Measurements from ENCODE around the gene PARD6G. TPM values are rescaled to one million over a fixed set of nuclear protein-coding genes. Genes with fewer than 3 reads are reported as not detected.

PARD6G gene
- total RNA-seq, 4 donors from 2014 or later, result 33.3 to 64.1 (median 46.2) TPM

DNA sequence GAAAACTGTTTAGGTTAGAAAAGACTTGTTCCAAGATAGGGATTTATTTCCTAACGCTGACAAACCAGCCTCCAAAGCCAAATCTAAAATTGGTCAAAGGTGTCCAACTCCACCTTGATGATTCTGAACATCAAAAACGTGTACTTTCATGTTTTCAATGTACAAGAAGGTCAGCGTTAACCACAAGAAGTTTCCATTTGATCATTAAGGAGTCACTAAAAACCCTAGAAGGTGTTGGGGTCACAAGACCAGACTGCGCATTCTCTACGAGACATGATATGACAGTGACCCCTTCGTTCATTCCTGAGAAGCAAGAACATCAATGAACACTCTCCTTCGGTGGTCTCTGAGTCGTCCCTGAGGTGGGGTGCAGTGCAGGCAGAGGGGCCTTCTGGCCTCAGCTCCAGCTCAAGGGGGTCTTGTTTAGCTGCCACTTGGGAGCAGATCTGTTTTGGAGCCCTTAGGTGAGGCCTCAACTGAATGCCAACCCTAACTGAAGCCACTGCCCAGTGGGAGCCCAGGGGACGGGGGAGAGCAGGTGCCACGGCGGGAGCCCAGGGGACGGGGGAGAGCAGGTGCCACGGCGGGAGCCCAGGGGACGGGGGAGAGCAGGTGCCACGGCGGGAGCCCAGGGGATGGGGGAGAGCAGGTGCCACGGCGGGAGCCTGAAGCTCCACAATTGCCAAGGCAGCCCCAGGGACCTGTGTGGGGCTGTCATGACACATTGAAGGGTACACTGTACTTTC is 55.2 kb downstream of the PARD6G start:
- DNase-seq, result no peak
- intact Hi-C loops (cut with DNase I), result no loop called here
- Histone ChIP-seq H3K4me1 (peaks cover 34 to 47% of the 10 kb centered on the region in 2 donors), H3K4me3 (replicated peaks in 1 of 3) (no peak overlapping the region), H3K36me3 (no peaks in the 10 kb centered on the region), H3K9me3 (no peaks in the 10 kb centered on the region), H3K27ac (peak overlapping the region in 2 of 3 donors; percentile 80 to 90), H3K27me3 (no peaks in the 10 kb centered on the region)
- TF ChIP-seq, protein P1, sequence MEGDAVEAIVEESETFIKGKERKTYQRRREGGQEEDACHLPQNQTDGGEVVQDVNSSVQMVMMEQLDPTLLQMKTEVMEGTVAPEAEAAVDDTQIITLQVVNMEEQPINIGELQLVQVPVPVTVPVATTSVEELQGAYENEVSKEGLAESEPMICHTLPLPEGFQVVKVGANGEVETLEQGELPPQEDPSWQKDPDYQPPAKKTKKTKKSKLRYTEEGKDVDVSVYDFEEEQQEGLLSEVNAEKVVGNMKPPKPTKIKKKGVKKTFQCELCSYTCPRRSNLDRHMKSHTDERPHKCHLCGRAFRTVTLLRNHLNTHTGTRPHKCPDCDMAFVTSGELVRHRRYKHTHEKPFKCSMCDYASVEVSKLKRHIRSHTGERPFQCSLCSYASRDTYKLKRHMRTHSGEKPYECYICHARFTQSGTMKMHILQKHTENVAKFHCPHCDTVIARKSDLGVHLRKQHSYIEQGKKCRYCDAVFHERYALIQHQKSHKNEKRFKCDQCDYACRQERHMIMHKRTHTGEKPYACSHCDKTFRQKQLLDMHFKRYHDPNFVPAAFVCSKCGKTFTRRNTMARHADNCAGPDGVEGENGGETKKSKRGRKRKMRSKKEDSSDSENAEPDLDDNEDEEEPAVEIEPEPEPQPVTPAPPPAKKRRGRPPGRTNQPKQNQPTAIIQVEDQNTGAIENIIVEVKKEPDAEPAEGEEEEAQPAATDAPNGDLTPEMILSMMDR (IDR thresholded peaks at IDR 0.05), result no peak
- no peak for TF ChIP-seq POLR2A (IDR thresholded peaks at IDR 0.05)
- 91 to 95% methylated on average over 15 to 19 of the region's 19 CpGs for WGBS, 2 donors

DNA sequence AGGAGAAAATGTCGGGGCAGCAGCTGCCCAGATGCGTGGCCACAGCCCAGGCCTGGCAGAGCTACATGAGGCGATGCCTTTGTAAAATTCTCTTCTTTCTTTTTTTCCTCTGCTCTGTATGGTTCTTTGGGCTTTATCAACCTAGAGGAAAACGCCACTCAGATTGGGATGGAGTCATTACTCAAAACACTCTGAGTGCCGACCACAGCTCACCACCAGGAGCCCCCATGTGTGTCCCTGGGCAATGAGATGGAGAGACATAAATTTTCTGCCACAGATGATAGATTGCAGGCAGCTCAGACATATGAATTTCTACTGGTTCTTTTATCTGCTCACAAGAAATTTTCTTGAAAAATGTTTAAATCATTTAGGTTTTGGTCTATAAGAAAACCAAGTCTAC is 56.0 kb downstream of the PARD6G start:
- no peak for TF ChIP-seq POLR2A (IDR thresholded peaks at IDR 0.05)
- TF ChIP-seq, protein P1 (IDR thresholded peaks at IDR 0.05), result no peak
- H3K27ac ChIP-seq, result peak overlapping the region; percentile 23 to 90 (median 80)
- intact Hi-C loops (cut with DNase I), result no loop called here
- 77 to 78% methylated on average over 5 of the region's 5 CpGs for WGBS, 2 donors
- no peak overlapping the region for H3K4me3 ChIP-seq (replicated peaks in 1 of 3)
- H3K9me3 ChIP-seq, result no peaks in the 10 kb centered on the region
- H3K36me3 ChIP-seq, result no peaks in the 10 kb centered on the region
- H3K4me1 ChIP-seq, result peaks cover 29 to 45% of the 10 kb centered on the region in 2 donors
- H3K27me3 ChIP-seq, result no peaks in the 10 kb centered on the region
- DNase-seq, result no peak

DNA sequence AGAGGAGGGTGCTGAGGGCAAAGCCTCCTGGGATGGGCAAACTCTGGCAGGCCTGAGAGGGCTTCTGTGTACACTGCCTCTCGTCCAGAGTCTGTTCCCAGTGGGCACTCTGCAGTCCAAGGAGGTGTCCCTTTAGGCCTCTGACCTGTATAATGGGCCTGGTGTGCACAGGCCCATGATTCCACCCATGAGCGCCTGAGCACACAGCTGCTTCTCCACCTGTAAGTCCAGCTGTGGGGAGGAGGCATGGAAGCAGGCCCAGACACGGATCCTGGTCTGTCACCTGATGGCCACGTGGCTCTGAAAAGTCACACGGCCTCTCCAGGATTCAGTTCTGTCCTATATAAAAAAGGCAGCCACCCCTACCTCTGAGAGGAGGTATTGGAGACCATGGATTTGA is 57.0 kb downstream of the PARD6G start:
- H3K27ac ChIP-seq, result peak overlapping the region; percentile 23 to 90 (median 80)
- no peaks in the 10 kb centered on the region for H3K36me3 ChIP-seq
- intact Hi-C loops (cut with DNase I), result no loop called here
- no peaks in the 10 kb centered on the region for H3K27me3 ChIP-seq
- TF ChIP-seq, protein P1 (IDR thresholded peaks at IDR 0.05), result no peak
- TF ChIP-seq POLR2A (IDR thresholded peaks at IDR 0.05), result no peak
- peak in 1 of 2 donors; percentile 50 for DNase-seq
- H3K4me3 ChIP-seq (replicated peaks in 1 of 3), result no peak overlapping the region
- peaks cover 23 to 37% of the 10 kb centered on the region in 2 donors for H3K4me1 ChIP-seq
- H3K9me3 ChIP-seq, result no peaks in the 10 kb centered on the region
- 69 to 81% methylated on average over 5 of the region's 5 CpGs for WGBS, 2 donors

DNA sequence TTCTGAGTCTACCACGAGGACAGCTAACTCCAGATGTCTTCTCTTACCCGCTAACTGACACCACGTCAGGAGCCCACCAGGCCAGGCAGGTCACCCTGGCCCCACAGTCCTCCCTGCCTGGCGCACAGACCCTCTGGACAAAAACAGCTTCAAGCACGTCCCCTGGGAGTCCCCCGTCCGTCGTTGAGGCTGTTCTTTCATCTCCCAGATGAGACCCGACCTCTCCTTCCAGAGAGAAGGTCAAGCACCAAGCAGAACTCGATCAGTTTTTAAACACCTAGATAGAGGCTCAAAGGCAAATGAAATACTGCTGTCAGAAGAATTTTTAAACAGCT is 57.8 kb downstream of the PARD6G start:
- DNase-seq, result no peak
- Histone ChIP-seq H3K4me1 (peaks cover 31 to 45% of the 10 kb centered on the region in 2 donors), H3K27me3 (no peaks in the 10 kb centered on the region), H3K27ac (no peak overlapping the region), H3K36me3 (no peaks in the 10 kb centered on the region), H3K9me3 (no peaks in the 10 kb centered on the region), H3K4me3 (replicated peaks in 1 of 3) (no peak overlapping the region)
- WGBS, 2 donors, result 87 to 89% methylated on average over 10 of the region's 10 CpGs
- intact Hi-C loops (cut with DNase I), result no loop called here
- TF ChIP-seq, protein P1 (IDR thresholded peaks at IDR 0.05), result no peak
- no peak for TF ChIP-seq POLR2A (IDR thresholded peaks at IDR 0.05)

DNA sequence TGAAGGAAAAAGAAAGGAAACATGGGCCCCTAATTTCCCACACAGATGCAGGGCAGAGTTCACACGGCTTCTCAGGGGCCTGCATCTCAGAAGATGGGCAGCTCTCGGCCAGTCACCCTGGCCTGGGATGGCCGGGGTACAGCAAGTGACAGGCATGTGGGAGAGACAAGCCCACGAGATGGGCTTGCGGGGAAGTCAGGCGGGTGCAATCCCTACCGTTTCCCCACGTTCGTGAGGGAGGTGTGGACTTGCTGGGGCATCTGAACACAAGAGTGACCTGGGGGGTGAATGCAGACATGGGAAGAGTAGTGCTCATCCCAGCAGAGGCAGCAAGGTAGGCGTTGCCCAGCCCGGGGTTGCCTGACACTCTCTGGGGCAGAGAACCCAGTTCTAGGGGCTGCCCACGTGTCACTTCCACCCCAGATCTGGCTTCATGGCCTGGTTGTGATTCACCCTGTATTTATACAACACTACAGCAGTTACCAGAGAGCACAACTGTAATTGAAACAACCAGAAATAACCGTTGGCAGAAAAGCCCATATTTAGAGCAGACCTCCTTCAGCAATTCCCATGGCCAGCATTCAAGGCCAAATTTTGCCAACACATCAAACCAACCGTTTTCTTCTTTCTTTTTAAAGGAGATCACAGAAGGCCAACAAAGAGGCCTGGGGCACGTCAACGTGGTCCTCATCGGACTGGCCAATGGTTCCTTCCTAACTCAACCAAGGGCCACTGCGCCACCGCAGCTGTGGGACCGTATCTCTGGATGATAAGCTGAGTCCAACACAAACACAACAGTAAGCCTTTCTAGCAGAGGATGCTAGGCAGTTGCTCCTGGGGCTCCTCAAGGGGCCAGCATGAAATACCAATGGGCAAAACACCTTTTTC is 58.4 kb downstream of the PARD6G start:
- intact Hi-C loops (cut with DNase I), result no loop called here
- no peaks in the 10 kb centered on the region for H3K9me3 ChIP-seq
- peaks cover 37 to 51% of the 10 kb centered on the region in 2 donors for H3K4me1 ChIP-seq
- H3K27ac ChIP-seq, result no peak overlapping the region
- no peaks in the 10 kb centered on the region for H3K36me3 ChIP-seq
- H3K27me3 ChIP-seq, result no peaks in the 10 kb centered on the region
- no peak overlapping the region for H3K4me3 ChIP-seq (replicated peaks in 1 of 3)
- 94 to 96% methylated on average over 20 of the region's 20 CpGs for WGBS, 2 donors
- no peak for DNase-seq
- TF ChIP-seq POLR2A (IDR thresholded peaks at IDR 0.05), result no peak
- TF ChIP-seq, protein P1 (IDR thresholded peaks at IDR 0.05), result no peak

Measured in thyroid gland (tissue), 4 donors.